ENCODE measurements around the gene RUNX3.

DNA sequence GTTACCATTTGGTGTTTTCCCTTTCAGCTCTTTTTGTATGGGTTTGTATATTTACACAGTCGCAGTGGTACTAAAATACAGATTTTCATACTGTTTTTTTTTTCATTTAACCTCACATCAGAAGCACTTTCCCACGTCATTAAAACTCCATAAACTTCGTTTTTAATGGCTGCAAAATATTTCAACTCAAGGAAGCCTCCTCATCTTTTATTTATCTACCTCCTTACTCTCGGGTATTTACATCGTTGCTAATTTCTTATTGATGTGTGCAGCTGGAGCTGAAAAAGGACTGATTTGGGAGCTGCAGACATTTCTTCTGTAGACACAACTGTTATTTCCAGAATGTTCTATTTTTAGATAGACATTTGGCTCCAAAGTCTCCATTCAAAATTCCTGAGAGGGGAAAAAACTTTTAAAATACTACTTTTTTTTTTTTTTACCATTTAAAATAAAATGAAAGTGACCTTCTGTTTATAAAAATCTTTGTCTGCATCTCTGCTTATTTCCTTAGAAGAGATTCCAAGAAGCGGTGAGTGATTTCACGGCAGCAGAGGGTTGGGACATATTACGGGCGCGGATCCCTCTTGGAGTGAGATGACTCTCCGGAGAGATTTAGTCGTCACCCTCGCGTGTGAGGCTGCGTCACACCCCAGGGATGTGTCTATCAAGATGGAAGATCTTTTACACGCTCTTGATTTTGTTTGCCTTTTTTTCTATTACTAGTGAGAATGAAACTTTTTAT lies 10.1 kb downstream of the RUNX3 start:
- TF ChIP-seq, protein P1, sequence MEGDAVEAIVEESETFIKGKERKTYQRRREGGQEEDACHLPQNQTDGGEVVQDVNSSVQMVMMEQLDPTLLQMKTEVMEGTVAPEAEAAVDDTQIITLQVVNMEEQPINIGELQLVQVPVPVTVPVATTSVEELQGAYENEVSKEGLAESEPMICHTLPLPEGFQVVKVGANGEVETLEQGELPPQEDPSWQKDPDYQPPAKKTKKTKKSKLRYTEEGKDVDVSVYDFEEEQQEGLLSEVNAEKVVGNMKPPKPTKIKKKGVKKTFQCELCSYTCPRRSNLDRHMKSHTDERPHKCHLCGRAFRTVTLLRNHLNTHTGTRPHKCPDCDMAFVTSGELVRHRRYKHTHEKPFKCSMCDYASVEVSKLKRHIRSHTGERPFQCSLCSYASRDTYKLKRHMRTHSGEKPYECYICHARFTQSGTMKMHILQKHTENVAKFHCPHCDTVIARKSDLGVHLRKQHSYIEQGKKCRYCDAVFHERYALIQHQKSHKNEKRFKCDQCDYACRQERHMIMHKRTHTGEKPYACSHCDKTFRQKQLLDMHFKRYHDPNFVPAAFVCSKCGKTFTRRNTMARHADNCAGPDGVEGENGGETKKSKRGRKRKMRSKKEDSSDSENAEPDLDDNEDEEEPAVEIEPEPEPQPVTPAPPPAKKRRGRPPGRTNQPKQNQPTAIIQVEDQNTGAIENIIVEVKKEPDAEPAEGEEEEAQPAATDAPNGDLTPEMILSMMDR (conservative IDR thresholded peaks at IDR 0.05 in 1 of 2, IDR thresholded peaks at IDR 0.05 in 1 of 2; ENCODE audit: extremely low read depth in 1 of 2, insufficient read depth in 1 of 2, low read depth in 1 of 2, low read length in 2 of 2), result no peak
- TF ChIP-seq EZH2 (IDR thresholded peaks at IDR 0.05; ENCODE audit: borderline replicate concordance, low read length), result no peak

All from mammary epithelial cell (primary cell).